IMR-90 (cell line): ENCODE data around the gene CLEC2A. TPM values are rescaled to one million over a fixed set of nuclear protein-coding genes. Genes with fewer than 3 reads are reported as not detected.

ENCODE experiments used
- ATAC-seq: fragments of 200-7000 bp; cut with Tn5 transposase; 2 replicates; pipeline ENCODE4 v1.9.1; 2020; ENCODE audit warnings: low read depth, mild to moderate bottlenecking, moderate library complexity
- BruUV-seq: library from RNA; stranded (reverse); fragments of 400-500 nt; replicated peaks from 2 replicates; lab custom pipeline; 2021; lab: Mats Ljungman, UMichigan
- CTCF ChIA-PET: fragments of 300-600 bp; formaldehyde crosslinking; extraction: SDS; loops from one replicate; lab custom pipeline; 2021; ENCODE audit warnings: antibody characterized with exemption; lab: Yijun Ruan, JAX
- POLR2A ChIA-PET: fragments of 300-600 bp; sonication (Branson Sonifier 250); formaldehyde crosslinking; loops from one replicate; lab custom pipeline; 2022; ENCODE audit warnings: antibody characterized with exemption; ENCODE audit not compliant: unreplicated experiment; lab: Charles Lee
- DNase-seq: peaks from one replicate; pipeline ENCODE4 v3.0.0; 2013
- H2AFZ ChIP-seq: replicated peaks from 2 replicates; pipeline ENCODE3; 2013; ENCODE audit warnings: low read length, mild to moderate bottlenecking; ENCODE audit not compliant: poor library complexity
- H2AK5ac ChIP-seq: 2 replicates; pipeline ENCODE4 v1.6.1; 2013; ENCODE audit warnings: low read depth, low read length, inconsistent platforms
- H2AK9ac ChIP-seq: replicated peaks from 2 replicates; pipeline ENCODE3; 2013; ENCODE audit warnings: mild to moderate bottlenecking, low read depth, low read length, moderate library complexity; ENCODE audit not compliant: poor library complexity
- H2BK120ac ChIP-seq: 2 replicates; pipeline ENCODE4 v1.6.1; 2013; ENCODE audit warnings: low read depth, low read length, inconsistent platforms
- H2BK15ac ChIP-seq: 3 replicates; pipeline ENCODE4 v1.6.1; 2013; ENCODE audit warnings: low read depth, low read length, inconsistent platforms
- H2BK20ac ChIP-seq: 2 replicates; pipeline ENCODE4 v1.6.1; 2013; ENCODE audit warnings: low read depth, mild to moderate bottlenecking, inconsistent platforms, low read length, moderate library complexity
- H2BK5ac ChIP-seq: 2 replicates; pipeline ENCODE4 v1.6.1; 2013; ENCODE audit warnings: mild to moderate bottlenecking, low read depth, low read length, inconsistent platforms; ENCODE audit not compliant: poor library complexity, severe bottlenecking
- H3K14ac ChIP-seq: replicated peaks from 2 replicates; pipeline ENCODE4 v1.6.1; 2013; ENCODE audit warnings: low read depth, low read length, inconsistent platforms
- H3K18ac ChIP-seq: 2 replicates; pipeline ENCODE4 v1.6.1; 2013; ENCODE audit warnings: low read depth, low read length, control low read depth
- H3K23ac ChIP-seq: 2 replicates; pipeline ENCODE4 v1.6.1; 2013; ENCODE audit warnings: low read depth, low read length, inconsistent platforms
- H3K27ac ChIP-seq: 2 replicates; pipeline ENCODE4 v1.5.1; 2013; ENCODE audit warnings: mild to moderate bottlenecking, control low read depth, low read length; ENCODE audit not compliant: insufficient read depth
- H3K27me3 ChIP-seq: 2 replicates; pipeline ENCODE4 v1.6.1; 2013; ENCODE audit warnings: low read length; ENCODE audit not compliant: control insufficient read depth, insufficient read depth
- H3K36me3 ChIP-seq: 2 replicates; pipeline ENCODE4 v1.6.1; 2013; ENCODE audit warnings: low read length, mixed read lengths; ENCODE audit not compliant: control insufficient read depth, insufficient read depth
- H3K4ac ChIP-seq: 2 replicates; pipeline ENCODE4 v1.6.1; 2013; ENCODE audit warnings: low read depth, low read length, inconsistent platforms
- H3K4me1 ChIP-seq: 2 replicates; pipeline ENCODE4 v1.6.1; 2013; ENCODE audit warnings: low read length, mixed read lengths; ENCODE audit not compliant: control insufficient read depth, insufficient read depth
- H3K4me2 ChIP-seq: 2 replicates; pipeline ENCODE4 v1.6.1; 2013; ENCODE audit warnings: low read depth, mild to moderate bottlenecking, control low read depth, low read length, moderate library complexity
- H3K4me3 ChIP-seq: 2 replicates; pipeline ENCODE4 v1.5.1; 2013; ENCODE audit warnings: low read depth, mild to moderate bottlenecking, control low read depth, low read length, moderate library complexity; ENCODE audit not compliant: insufficient read depth
- H3K56ac ChIP-seq: 2 replicates; pipeline ENCODE4 v1.6.1; 2013; ENCODE audit warnings: low read length, inconsistent platforms; ENCODE audit not compliant: insufficient read depth; ENCODE audit errors: extremely low read depth
- H3K79me1 ChIP-seq, 2 experiments: 2 replicates each; pipeline ENCODE4 v1.6.1; 2013; ENCODE audit warnings: low read length in 2 of 2, inconsistent platforms in 1 of 2, low read depth in 1 of 2
- H3K9ac ChIP-seq: 2 replicates; pipeline ENCODE4 v1.6.1; 2013; ENCODE audit warnings: low read depth, low read length, control low read depth
- H3K9me1 ChIP-seq: 2 replicates; pipeline ENCODE4 v1.6.1; 2013; ENCODE audit warnings: low read length, inconsistent platforms; ENCODE audit not compliant: insufficient read depth
- H3K9me3 ChIP-seq: 2 replicates; pipeline ENCODE4 v1.6.1; 2013; ENCODE audit warnings: low read length; ENCODE audit not compliant: control insufficient read depth, insufficient read depth
- H4K20me1 ChIP-seq: 2 replicates; pipeline ENCODE4 v1.6.1; 2013; ENCODE audit warnings: low read length, inconsistent platforms; ENCODE audit not compliant: insufficient read depth
- H4K5ac ChIP-seq: 2 replicates; pipeline ENCODE4 v1.6.1; 2013; ENCODE audit warnings: mild to moderate bottlenecking, low read depth, low read length, control low read depth
- H4K8ac ChIP-seq, 2 experiments: 2 replicates each; pipeline ENCODE4 v1.6.1; 2013; ENCODE audit warnings: low read depth in 2 of 2, low read length in 2 of 2, control low read depth in 1 of 2, inconsistent platforms in 1 of 2
- H4K91ac ChIP-seq: 2 replicates; pipeline ENCODE4 v1.6.1; 2013; ENCODE audit warnings: low read depth, low read length, inconsistent platforms; ENCODE audit not compliant: insufficient read depth
- BHLHE40 ChIP-seq: fragments of 150-350 bp; IDR thresholded peaks from 2 replicates; pipeline ENCODE4 v1.6.1; 2016; ENCODE audit warnings: mild to moderate bottlenecking, low read depth, low read length
- CEBPB ChIP-seq: IDR thresholded peaks from 2 replicates; pipeline ENCODE4 v1.6.1; 2012; ENCODE audit warnings: low read depth, low read length, improper control_type of control experiment
- FOS ChIP-seq: fragments of 150-350 bp; IDR thresholded peaks from 2 replicates; pipeline ENCODE4 v1.6.1; 2016; ENCODE audit warnings: low read depth, low read length
- MAFK ChIP-seq: IDR thresholded peaks from 2 replicates; pipeline ENCODE4 v1.6.1; 2012; ENCODE audit warnings: low read depth, low read length, improper control_type of control experiment
- MAZ ChIP-seq: IDR thresholded peaks from 2 replicates; pipeline ENCODE4 v1.6.1; 2012; ENCODE audit warnings: low read depth, mild to moderate bottlenecking, low read length, improper control_type of control experiment, moderate library complexity, borderline replicate concordance
- NFE2L2 ChIP-seq: fragments of 150-350 bp; IDR thresholded peaks from 2 replicates; pipeline ENCODE4 v1.6.1; 2016; ENCODE audit warnings: low read depth, mild to moderate bottlenecking, low read length
- POLR2A ChIP-seq: IDR thresholded peaks from 2 replicates; pipeline ENCODE4 v1.6.1; 2012; ENCODE audit warnings: mild to moderate bottlenecking, low read depth, low read length
- RAD21 ChIP-seq: IDR thresholded peaks from 2 replicates; pipeline ENCODE4 v1.6.1; 2012; ENCODE audit warnings: low read length, improper control_type of control experiment
- RCOR1 ChIP-seq: IDR thresholded peaks from 2 replicates; pipeline ENCODE4 v1.6.1; 2012; ENCODE audit warnings: mild to moderate bottlenecking, low read length, improper control_type of control experiment; ENCODE audit not compliant: insufficient replicate concordance
- RFX5 ChIP-seq: IDR thresholded peaks from 2 replicates; pipeline ENCODE4 v1.8.0; 2012; ENCODE audit warnings: low read depth, mild to moderate bottlenecking, low read length, moderate library complexity
- SMC3 ChIP-seq: fragments of 150-350 bp; IDR thresholded peaks from 2 replicates; pipeline ENCODE4 v1.6.1; 2016; ENCODE audit warnings: low read depth, mild to moderate bottlenecking, antibody characterized with exemption, low read length, moderate library complexity
- WGBS, 2 experiments: methylation state at CpG; one replicate each; pipeline versions ENCODE4 v1.1.5 to v1.1.7; 2013; ENCODE audit warnings: missing lambda C conversion rate in 2 of 2; ENCODE audit not compliant: insufficient read length in 1 of 2; ENCODE audit errors: extremely low coverage in 2 of 2; 5-methylcytosine and 5-hydroxymethylcytosine counted together
- dilution Hi-C: fragments of 300-500 bp; cut with HindIII; formaldehyde crosslinking; loops from one replicate; pipeline ENCODE4 v1.14.3; 2018; ENCODE audit warnings: low sequenced_read_pairs; ENCODE audit not compliant: unreplicated experiment
- in situ Hi-C: fragments of 300-500 bp; cut with MboI; formaldehyde crosslinking; loops from 3 replicates; pipeline ENCODE4 v1.14.3; 2019; ENCODE audit warnings: low sequenced_read_pairs, inconsistent platforms, mixed read lengths
- intact Hi-C: fragments of 100-400 bp; cut with micrococcal nuclease; formaldehyde crosslinking; loops from 2 replicates; pipeline ENCODE4 v1.10.0; 2022
- polyA plus RNA-seq, 3 experiments: library from polyadenylated mRNA; depleted of rRNA; stranded (reverse); fragments of >200 nt; gene quantifications; 2 replicates each; pipeline ENCODE4 v1.2.3, GENCODE V29; 2012; ENCODE audit warnings: low replicate concordance in 1 of 3
- total RNA-seq: library from RNA; depleted of rRNA; stranded (reverse); fragments of >200 nt; gene quantifications from 2 replicates; pipeline ENCODE4 v1.2.3, GENCODE V29; 2012
- TF ChIP-seq, protein P1 (sequence below): conservative IDR thresholded peaks from 2 replicates; pipeline ENCODE4 v1.5.1; 2012; ENCODE audit warnings: mild to moderate bottlenecking, low read depth, low read length, improper control_type of control experiment
- TF ChIP-seq, protein P2 (sequence below): fragments of 150-350 bp; IDR thresholded peaks from 2 replicates; pipeline ENCODE4 v1.6.1; 2017; ENCODE audit warnings: mild to moderate bottlenecking, antibody characterized with exemption, low read length, low read depth
- TF ChIP-seq, protein P3 (sequence below): fragments of 150-350 bp; IDR thresholded peaks from 2 replicates; pipeline ENCODE4 v1.6.1; 2016; ENCODE audit warnings: low read depth, mild to moderate bottlenecking, low read length, moderate library complexity, borderline replicate concordance

Gene CLEC2A
- total and polyA plus RNA-seq, 2 of the 4 experiments (the other 2 are of a cell fraction) = not detected

DNA sequence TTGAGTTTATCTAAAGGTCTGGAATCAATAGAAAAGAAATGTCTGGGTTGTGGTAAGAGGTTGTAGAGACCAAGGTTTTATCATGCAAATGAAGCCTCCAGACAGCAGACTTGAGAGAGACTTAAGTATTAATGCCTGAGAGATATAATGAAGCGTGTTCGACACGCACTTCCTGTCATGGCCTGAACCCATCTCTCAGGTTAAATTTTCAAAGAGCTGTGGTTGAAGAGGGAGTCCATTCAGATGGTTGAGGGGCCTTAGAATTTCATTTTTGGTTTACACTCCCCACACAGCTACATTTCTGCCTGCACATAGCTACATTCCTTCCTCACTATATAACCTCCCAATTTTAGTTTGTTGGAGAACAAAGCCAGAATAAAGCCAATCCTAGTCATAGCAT, 28.9 kb upstream of the CLEC2A start:
- Histone ChIP-seq H3K56ac (no peak overlapping the region), H2BK5ac (no peak overlapping the region), H3K36me3 (no peaks in the 10 kb centered on the region), H3K4me3 (no peak overlapping the region), H4K91ac (no peak overlapping the region), H2AFZ (no peak overlapping the region), H3K18ac (no peak overlapping the region), H2BK120ac (no peak overlapping the region), H4K20me1 (no peaks in the 10 kb centered on the region), H3K79me1 (no peaks in the 10 kb centered on the region), H2AK5ac (no peak overlapping the region), H3K14ac (no peak overlapping the region), H3K4me1 (no peaks in the 10 kb centered on the region), H3K4me2 (no peak overlapping the region), H3K23ac (no peak overlapping the region), H4K8ac (no peak overlapping the region), H2BK20ac (no peak overlapping the region), H2BK15ac (no peak overlapping the region), H3K9me1 (no peaks in the 10 kb centered on the region), H3K9me3 (no peaks in the 10 kb centered on the region), H3K27me3 (peaks cover 4% of the 10 kb centered on the region), H3K4ac (no peak overlapping the region), H3K27ac (no peak overlapping the region), H2AK9ac (no peak overlapping the region), H3K9ac (no peak overlapping the region), H4K5ac (no peak overlapping the region)
- no CpG with 5 or more reads among the region's 3 CpGs for WGBS, 2 experiments
- no TSS peak for BruUV-seq
- TF ChIP-seq RFX5 (no peak), RCOR1 (no peak), CEBPB (no peak), BHLHE40 (no peak), MAFK (no peak), SMC3 (no peak), RAD21 (no peak), FOS (no peak), MAZ (no peak), POLR2A (no peak), NFE2L2 (no peak)
- TF ChIP-seq, protein P1, sequence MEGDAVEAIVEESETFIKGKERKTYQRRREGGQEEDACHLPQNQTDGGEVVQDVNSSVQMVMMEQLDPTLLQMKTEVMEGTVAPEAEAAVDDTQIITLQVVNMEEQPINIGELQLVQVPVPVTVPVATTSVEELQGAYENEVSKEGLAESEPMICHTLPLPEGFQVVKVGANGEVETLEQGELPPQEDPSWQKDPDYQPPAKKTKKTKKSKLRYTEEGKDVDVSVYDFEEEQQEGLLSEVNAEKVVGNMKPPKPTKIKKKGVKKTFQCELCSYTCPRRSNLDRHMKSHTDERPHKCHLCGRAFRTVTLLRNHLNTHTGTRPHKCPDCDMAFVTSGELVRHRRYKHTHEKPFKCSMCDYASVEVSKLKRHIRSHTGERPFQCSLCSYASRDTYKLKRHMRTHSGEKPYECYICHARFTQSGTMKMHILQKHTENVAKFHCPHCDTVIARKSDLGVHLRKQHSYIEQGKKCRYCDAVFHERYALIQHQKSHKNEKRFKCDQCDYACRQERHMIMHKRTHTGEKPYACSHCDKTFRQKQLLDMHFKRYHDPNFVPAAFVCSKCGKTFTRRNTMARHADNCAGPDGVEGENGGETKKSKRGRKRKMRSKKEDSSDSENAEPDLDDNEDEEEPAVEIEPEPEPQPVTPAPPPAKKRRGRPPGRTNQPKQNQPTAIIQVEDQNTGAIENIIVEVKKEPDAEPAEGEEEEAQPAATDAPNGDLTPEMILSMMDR = no peak
- TF ChIP-seq, protein P2, sequence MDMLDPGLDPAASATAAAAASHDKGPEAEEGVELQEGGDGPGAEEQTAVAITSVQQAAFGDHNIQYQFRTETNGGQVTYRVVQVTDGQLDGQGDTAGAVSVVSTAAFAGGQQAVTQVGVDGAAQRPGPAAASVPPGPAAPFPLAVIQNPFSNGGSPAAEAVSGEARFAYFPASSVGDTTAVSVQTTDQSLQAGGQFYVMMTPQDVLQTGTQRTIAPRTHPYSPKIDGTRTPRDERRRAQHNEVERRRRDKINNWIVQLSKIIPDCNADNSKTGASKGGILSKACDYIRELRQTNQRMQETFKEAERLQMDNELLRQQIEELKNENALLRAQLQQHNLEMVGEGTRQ = no peak
- TF ChIP-seq, protein P3, sequence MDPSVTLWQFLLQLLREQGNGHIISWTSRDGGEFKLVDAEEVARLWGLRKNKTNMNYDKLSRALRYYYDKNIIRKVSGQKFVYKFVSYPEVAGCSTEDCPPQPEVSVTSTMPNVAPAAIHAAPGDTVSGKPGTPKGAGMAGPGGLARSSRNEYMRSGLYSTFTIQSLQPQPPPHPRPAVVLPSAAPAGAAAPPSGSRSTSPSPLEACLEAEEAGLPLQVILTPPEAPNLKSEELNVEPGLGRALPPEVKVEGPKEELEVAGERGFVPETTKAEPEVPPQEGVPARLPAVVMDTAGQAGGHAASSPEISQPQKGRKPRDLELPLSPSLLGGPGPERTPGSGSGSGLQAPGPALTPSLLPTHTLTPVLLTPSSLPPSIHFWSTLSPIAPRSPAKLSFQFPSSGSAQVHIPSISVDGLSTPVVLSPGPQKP = no peak
- CTCF ChIA-PET = no interaction called here
- DNase-seq = no peak
- dilution Hi-C loops (no loop called here), in situ Hi-C loops (no loop called here), intact Hi-C loops (no loop called here)
- POLR2A ChIA-PET = no interaction called here
- ATAC-seq = no peak
